Prostate gland (tissue), 2 donors: ENCODE data around the gene TMEM40.

Source experiments
- POLR2A ChIP-seq: fragments of 450-650 bp; IDR thresholded peaks from one replicate; pipeline ENCODE4 v1.6.1; 2016; ENCODE audit warnings: antibody characterized with exemption, mild to moderate bottlenecking
- POLR2AphosphoS5 ChIP-seq: sonication (generic); formaldehyde crosslinking; IDR thresholded peaks from one replicate; pipeline ENCODE4 v1.6.1; 2017; ENCODE audit warnings: antibody characterized with exemption
- TF ChIP-seq, protein P1 (sequence below), 4 experiments: fragments of 200-600 bp in 2 of 4; fragments of 450-650 bp in 2 of 4; sonication (generic) in 2 of 4; IDR thresholded peaks; 1 replicate in 3 of 4; 2 replicates in 1 of 4; pipeline ENCODE4 v1.5.1; 2016 to 2019; ENCODE audit warnings: antibody characterized with exemption in 4 of 4, mild to moderate bottlenecking in 2 of 4, moderate library complexity in 2 of 4

- TF ChIP-seq, protein P1, sequence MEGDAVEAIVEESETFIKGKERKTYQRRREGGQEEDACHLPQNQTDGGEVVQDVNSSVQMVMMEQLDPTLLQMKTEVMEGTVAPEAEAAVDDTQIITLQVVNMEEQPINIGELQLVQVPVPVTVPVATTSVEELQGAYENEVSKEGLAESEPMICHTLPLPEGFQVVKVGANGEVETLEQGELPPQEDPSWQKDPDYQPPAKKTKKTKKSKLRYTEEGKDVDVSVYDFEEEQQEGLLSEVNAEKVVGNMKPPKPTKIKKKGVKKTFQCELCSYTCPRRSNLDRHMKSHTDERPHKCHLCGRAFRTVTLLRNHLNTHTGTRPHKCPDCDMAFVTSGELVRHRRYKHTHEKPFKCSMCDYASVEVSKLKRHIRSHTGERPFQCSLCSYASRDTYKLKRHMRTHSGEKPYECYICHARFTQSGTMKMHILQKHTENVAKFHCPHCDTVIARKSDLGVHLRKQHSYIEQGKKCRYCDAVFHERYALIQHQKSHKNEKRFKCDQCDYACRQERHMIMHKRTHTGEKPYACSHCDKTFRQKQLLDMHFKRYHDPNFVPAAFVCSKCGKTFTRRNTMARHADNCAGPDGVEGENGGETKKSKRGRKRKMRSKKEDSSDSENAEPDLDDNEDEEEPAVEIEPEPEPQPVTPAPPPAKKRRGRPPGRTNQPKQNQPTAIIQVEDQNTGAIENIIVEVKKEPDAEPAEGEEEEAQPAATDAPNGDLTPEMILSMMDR (IDR thresholded peaks at IDR 0.05) = no peak
- TF ChIP-seq POLR2A (no peak), POLR2AphosphoS5 (no peak)
These were observed 5.6 kb downstream of the TMEM40 start for GRCh38 chr3:12753275-12754028.
